ENCODE measurements around the gene PRICKLE3. TPM values are rescaled to one million over a fixed set of nuclear protein-coding genes. Genes with fewer than 3 reads are reported as not detected.
"Not testable (repeated sequence)": the region's sequence is repeated elsewhere in the genome, so short reads cannot be mapped to it uniquely, and the experiment has no call there.

Gene PRICKLE3
- total RNA-seq, 1 donor from 2014 or later, result 9.9 TPM

GRCh38 chrX:49189606-49190005, 3.4 kb upstream of the PRICKLE3 start:
- intact Hi-C loops (cut with DNase I), result loop anchor here (10.0 kb wide), 1 partner anchor 1965 kb away; no protein-coding TSS in a partner anchor
- ATAC-seq (no peak), DNase-seq (ENCODE audit: low spot score) (no peak)

GRCh38 chrX:49188468-49189076, 2.4 kb upstream of the PRICKLE3 start:
- ATAC-seq (no peak), DNase-seq (ENCODE audit: low spot score) (no peak)
- intact Hi-C loops (cut with DNase I), result no loop called here

- intact Hi-C loops (cut with DNase I), result no loop called here
- DNase-seq (ENCODE audit: low spot score) (no peak), ATAC-seq (no peak)
Measured at GRCh38 chrX:49187526-49187925, 1.4 kb upstream of the PRICKLE3 start.

- intact Hi-C loops (cut with DNase I), result no loop called here
- ATAC-seq (no peak), DNase-seq (ENCODE audit: low spot score) (no peak)
Measured at GRCh38 chrX:49187028-49187394, 838 bp upstream of the PRICKLE3 start.

GRCh38 chrX:49184294-49185281, 1.6 kb downstream of the PRICKLE3 start:
- intact Hi-C loops (cut with DNase I), result no loop called here
- ATAC-seq (peak; percentile 87), DNase-seq (ENCODE audit: low spot score) (peak; percentile 93)

- ATAC-seq (peak; percentile 1), DNase-seq (ENCODE audit: low spot score) (no peak)
- intact Hi-C loops (cut with DNase I), result loop anchor here (2.0 kb wide), 1 partner anchor 73 kb away; no protein-coding TSS in a partner anchor
Measured at GRCh38 chrX:49183701-49184281, 2.4 kb downstream of the PRICKLE3 start.

GRCh38 chrX:49179358-49179757, 6.8 kb downstream of the PRICKLE3 start:
- no peak for DNase-seq (ENCODE audit: low spot score)
- intact Hi-C loops (cut with DNase I), result no loop called here
- ATAC-seq, result no peak

GRCh38 chrX:49178537-49178936, 7.6 kb downstream of the PRICKLE3 start:
- DNase-seq (ENCODE audit: low spot score) (no peak), ATAC-seq (no peak)
- intact Hi-C loops (cut with DNase I), result no loop called here

- DNase-seq (ENCODE audit: low spot score) (no peak), ATAC-seq (no peak)
- intact Hi-C loops (cut with DNase I), result no loop called here
Measured at GRCh38 chrX:49177873-49178480, 8.2 kb downstream of the PRICKLE3 start.

- no peak for DNase-seq (ENCODE audit: low spot score)
- peak; percentile 39 for ATAC-seq
- intact Hi-C loops (cut with DNase I), result no loop called here
Measured at GRCh38 chrX:49177338-49177833, 8.8 kb downstream of the PRICKLE3 start.

GRCh38 chrX:49176421-49177326, 9.5 kb downstream of the PRICKLE3 start:
- peak; percentile 60 for DNase-seq (ENCODE audit: low spot score)

GRCh38 chrX:49175435-49176274, 10.5 kb downstream of the PRICKLE3 start:
- no peak for DNase-seq (ENCODE audit: low spot score)
- intact Hi-C loops (cut with DNase I), result no loop called here
- ATAC-seq, result no peak

More at GRCh38 chrX:49176421-49177326, 9.5 kb downstream of the PRICKLE3 start:
- intact Hi-C loops (cut with DNase I), result no loop called here
- no peak for ATAC-seq

- ATAC-seq, result no peak
- intact Hi-C loops (cut with DNase I), result no loop called here
- no peak for DNase-seq (ENCODE audit: low spot score)
Measured at GRCh38 chrX:49174723-49175122, 11.4 kb downstream of the PRICKLE3 start.

GRCh38 chrX:49173544-49173943, 12.6 kb downstream of the PRICKLE3 start:
- DNase-seq (ENCODE audit: low spot score); ATAC-seq; intact Hi-C loops (cut with DNase I): not testable (repeated sequence)

- intact Hi-C loops (cut with DNase I), result no loop called here
Measured at GRCh38 chrX:49172280-49172780, 13.8 kb downstream of the PRICKLE3 start.

GRCh38 chrX:49171752-49172279, 14.4 kb downstream of the PRICKLE3 start, which contains the start of gene PLP2:
Gene PLP2 (plus strand): TSS chrX:49171898. CDS start chrX:49172001, 103 bp downstream.
- DNase-seq (ENCODE audit: low spot score), result no peak
- intact Hi-C loops (cut with DNase I), result no loop called here
- peak; percentile 28 for ATAC-seq

More at GRCh38 chrX:49172280-49172780, 13.8 kb downstream of the PRICKLE3 start:
- peak; percentile 77 for DNase-seq (ENCODE audit: low spot score)
- peak; percentile 83 for ATAC-seq

GRCh38 chrX:49167740-49168108, 18.4 kb downstream of the PRICKLE3 start:
- no peak for DNase-seq (ENCODE audit: low spot score)
- intact Hi-C loops (cut with DNase I), result no loop called here
- ATAC-seq, result no peak
